Epithelial cell of esophagus (primary cell): ENCODE results near the gene APOL4.
A peak's percentile ranks its signal among the peaks of the same experiment; 100 is the strongest.
"Not testable (repeated sequence)": the region's sequence is repeated elsewhere in the genome, so short reads cannot be mapped to it uniquely, and the experiment has no call there.

Source experiments
- DNase-seq: peaks from one replicate; pipeline ENCODE4 v3.0.0; 2010; ENCODE audit warnings: low read depth
- H3K4me3 ChIP-seq: 2 replicates; pipeline ENCODE4 v1.5.1; 2011; ENCODE audit warnings: mild to moderate bottlenecking, low read length, control low read depth
- TF ChIP-seq, protein P1 (sequence below): IDR thresholded peaks from 2 replicates; pipeline ENCODE4 v1.5.1; 2011; ENCODE audit warnings: low read depth, mild to moderate bottlenecking, low read length, control low read depth, inconsistent platforms; ENCODE audit not compliant: insufficient read depth; ENCODE audit errors: missing control alignments

APOL4 gene

GRCh38 chr22:36204001-36204631, 2.5 kb upstream of the APOL4 start:
- no peak overlapping the region for H3K4me3 ChIP-seq
- no peak for DNase-seq
- TF ChIP-seq, protein P1, sequence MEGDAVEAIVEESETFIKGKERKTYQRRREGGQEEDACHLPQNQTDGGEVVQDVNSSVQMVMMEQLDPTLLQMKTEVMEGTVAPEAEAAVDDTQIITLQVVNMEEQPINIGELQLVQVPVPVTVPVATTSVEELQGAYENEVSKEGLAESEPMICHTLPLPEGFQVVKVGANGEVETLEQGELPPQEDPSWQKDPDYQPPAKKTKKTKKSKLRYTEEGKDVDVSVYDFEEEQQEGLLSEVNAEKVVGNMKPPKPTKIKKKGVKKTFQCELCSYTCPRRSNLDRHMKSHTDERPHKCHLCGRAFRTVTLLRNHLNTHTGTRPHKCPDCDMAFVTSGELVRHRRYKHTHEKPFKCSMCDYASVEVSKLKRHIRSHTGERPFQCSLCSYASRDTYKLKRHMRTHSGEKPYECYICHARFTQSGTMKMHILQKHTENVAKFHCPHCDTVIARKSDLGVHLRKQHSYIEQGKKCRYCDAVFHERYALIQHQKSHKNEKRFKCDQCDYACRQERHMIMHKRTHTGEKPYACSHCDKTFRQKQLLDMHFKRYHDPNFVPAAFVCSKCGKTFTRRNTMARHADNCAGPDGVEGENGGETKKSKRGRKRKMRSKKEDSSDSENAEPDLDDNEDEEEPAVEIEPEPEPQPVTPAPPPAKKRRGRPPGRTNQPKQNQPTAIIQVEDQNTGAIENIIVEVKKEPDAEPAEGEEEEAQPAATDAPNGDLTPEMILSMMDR, result no peak

DNA sequence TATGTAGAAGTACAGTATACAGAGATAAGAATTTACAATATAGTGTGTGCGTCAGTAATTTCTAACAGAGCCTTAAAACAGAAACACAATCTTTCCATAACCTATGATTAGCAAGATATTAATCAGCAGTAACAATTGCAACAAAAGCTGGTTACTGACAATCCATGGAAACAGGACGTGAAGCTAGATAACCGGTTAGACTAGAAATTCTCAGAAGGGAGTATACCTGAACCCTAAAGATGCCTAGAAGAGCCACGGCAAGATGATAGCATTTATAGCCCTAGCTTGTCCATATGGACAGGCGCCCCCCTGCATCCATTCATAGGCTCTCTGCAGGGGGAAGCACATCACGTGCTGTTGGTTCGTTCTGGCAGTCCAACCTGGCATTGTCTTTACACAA, 1.8 kb upstream of the APOL4 start:
- H3K4me3 ChIP-seq, result not testable (repeated sequence)
- peak; percentile 83 for DNase-seq

DNA sequence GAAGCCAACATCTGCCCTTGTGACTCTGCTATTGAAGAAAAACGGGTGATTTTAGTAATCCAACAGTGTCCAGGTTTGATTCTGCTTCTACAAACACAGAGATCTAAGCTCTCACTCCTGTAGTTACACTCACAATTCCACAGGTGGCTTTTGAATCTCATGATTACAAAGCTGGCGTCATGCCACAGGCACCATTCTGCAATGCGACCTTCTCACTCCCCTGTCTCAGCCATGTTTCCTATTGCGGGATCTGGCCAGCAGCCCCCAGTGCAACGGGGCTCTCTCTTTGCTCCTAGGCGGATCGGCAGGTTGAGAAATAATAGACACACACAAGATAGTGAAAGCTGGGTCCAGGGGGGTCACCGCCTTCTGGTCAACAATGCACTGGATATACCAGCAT, 1.3 kb upstream of the APOL4 start:
- DNase-seq, result peak; percentile 36
- not testable (repeated sequence) for H3K4me3 ChIP-seq
- TF ChIP-seq, protein P1, result peak; percentile 6

GRCh38 chr22:36201025-36201424, 584 bp downstream of the APOL4 start:
- not testable (repeated sequence) for DNase-seq, H3K4me3 ChIP-seq

DNA sequence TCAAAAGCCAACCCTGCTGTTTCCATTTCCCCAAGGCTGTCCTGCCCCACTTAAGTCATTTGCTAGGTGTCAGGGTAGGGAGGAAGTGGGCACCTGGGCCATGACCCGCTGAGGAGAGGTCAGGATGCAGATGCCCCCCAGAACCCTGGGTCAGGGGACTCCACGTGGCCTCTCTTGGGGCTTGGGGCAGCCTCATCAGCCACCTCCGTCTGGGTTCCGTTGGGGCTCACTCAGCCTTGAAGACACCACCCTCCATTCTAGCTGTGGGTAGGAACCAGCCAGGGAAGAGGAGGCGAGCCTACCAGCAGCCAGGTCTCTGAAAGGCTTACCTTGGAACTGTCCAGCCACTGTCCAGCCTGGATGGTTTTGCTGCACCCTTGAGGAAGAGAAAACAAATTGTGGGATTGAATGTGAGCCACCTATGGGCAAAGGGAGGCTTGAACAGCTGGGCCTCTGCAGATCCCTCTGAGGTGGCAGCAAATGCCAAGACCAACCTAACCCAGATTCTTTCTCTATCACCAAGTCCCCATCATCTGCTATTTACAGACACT, 2.5 kb downstream of the APOL4 start:
- no peak for DNase-seq
- H3K4me3 ChIP-seq, result no peak overlapping the region

DNA sequence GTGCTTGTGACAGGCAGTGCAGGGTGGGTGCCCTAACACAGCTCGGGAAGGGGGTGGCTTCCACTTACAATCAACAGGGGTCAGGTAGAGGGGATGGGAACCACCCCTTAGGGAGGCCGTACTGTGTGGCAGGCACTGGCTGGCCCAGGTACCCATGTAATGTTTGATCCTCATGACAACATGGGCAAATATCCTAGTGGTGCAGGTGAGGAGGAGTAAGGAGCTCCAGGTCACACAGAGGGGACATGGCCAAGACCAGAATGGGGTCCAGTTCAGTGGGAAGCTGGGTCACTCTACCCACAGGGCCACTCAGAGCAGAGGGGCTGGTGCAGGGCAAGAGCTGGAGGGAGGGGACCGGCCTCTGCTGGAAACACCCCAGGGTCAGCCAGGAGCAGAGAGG, 3.1 kb downstream of the APOL4 start:
- TF ChIP-seq, protein P1, result no peak
- no peak for DNase-seq
- no peak overlapping the region for H3K4me3 ChIP-seq

More for the DNA sequence above, 2.5 kb downstream of the APOL4 start:
- TF ChIP-seq, protein P1, result no peak

GRCh38 chr22:36197514-36198146, 4.0 kb downstream of the APOL4 start:
- TF ChIP-seq, protein P1, result no peak
- no peak overlapping the region for H3K4me3 ChIP-seq
- DNase-seq, result no peak

- no peak for DNase-seq
- no peak overlapping the region for H3K4me3 ChIP-seq
- TF ChIP-seq, protein P1, result no peak
Observed at GRCh38 chr22:36197065-36197440, 4.6 kb downstream of the APOL4 start.
